Retina (tissue), 1 donor: ENCODE measurements around the gene LRRC75B.
"Not testable (repeated sequence)": the region's sequence is repeated elsewhere in the genome, so short reads cannot be mapped to it uniquely, and the experiment has no call there.

Source experiments
- DNase-seq: peaks from one replicate; pipeline ENCODE4 v3.0.0-alpha.2; 2016

Gene LRRC75B

DNA sequence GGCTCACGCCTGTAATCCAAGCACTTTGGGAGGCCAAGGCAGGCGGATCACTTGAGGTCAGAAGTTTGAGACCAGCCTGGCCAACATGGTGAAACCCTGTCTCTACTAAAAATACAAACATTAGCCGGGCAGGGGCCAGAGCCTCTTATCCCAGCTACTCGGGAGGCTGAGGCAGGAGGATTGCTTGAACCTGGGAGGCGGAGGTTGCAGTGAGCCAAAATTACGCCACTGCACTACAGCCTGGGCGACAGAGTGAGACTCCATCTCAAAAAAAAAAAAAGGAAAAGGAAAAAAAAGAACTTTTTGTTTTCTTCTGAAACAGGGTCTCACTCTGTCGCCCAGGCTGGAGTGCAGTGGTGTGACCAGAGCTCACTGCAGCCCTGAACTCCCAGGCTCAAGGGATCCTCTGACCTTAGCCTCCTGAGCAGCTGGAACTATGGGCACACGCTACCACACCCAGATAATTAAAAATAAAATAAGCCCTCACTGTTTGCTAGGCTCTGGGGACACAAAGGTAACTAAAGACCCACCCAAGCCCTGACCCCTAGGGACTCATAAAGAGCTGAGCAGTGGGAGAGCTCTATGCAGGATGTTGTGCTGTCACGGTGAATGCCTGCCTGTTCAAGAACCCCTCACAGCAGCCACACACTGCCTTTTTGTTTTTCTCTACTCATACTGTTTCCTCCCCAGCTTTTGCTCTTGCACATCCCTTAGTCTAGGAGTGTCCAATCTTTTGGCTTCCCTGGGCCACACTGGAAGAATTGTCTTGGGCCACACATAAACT is 40.2 kb downstream of the LRRC75B start:
- DNase-seq: not testable (repeated sequence)

DNA sequence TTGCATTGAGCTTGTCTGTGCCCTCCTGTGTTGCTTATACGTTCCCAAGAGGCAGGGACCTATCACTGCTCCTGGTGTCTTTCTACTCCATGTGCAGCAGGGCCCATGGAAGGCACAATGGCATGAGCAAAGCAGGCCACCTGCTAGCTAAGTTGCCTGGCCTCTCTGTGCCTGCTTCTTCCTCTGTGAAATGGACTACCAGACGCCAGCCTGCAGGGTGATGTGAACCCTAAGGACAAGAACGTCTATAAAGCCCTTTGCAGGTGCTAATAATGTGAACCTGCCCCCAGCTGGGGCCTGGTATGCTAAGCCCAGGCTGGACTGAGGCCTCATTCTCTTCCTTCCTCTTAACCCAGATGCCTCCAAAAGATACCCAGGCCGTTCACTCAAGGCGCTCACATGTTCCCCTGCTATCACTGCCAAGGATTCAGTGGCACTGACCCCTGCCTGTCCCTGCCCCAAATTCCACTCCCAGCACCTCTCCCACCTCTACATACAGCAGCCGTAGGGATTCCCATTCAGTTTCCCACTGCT is 41.9 kb downstream of the LRRC75B start:
- no peak for DNase-seq

DNA sequence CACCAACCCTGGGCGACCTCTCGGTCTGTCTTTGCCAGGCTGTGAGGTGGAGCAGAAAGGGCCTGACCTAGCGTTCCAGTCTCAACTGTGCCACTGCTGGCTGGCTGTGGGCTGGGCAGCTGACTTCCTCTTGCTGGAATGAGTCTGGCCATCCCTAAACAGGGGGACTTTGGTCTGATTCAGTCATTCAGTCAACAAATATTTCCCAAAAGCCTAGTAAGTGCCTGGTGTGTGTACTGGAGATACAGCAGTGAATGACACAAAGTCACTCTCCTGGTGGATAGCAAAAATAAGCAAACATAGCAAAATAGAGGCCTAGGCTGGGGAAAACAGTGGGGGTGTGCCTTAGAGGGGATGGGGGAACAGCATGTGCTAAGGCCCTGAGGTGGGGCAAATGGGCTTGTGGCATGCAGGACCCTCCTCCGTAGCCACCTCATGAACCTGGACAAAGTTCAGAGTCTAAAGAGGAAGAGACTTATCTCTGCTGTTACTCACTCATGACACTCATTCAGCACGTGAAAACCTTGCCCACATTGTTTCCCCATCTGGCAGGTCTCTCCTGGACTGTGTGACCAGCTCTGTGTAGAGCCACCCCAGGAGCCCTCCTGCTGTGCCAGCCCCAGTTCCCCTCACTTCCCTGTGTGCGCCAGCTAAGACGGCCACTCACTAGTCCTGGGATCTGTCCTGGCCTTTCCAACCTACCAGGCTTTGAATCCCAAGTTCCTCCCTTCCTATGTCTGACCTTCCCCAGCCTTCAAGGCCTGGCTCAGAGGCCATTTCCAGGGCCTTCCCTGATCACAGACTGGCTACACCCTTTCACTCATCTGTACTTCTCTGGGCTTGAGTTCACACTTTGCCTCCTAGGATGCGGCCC is 42.6 kb downstream of the LRRC75B start:
- no peak for DNase-seq

DNA sequence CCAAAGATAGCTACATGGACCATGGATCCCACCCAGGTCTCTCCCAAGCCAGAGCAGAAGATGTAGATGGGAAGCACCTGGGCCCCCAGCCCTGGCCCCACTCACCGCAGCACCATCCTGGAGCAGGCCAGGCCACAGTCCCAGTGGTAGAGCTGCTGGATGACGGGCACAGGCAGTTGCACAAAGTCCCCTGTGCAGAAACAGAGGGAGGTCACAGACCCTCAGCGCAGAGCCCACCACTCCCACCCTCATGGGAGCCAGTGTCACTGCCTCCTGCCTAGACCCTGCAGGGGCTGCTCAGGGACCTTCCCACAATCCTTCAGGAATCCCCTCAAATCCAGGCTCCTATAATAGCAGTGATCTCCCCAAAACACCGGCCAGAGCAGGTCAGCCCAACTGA is 44.1 kb downstream of the LRRC75B start:
- DNase-seq: no peak

DNA sequence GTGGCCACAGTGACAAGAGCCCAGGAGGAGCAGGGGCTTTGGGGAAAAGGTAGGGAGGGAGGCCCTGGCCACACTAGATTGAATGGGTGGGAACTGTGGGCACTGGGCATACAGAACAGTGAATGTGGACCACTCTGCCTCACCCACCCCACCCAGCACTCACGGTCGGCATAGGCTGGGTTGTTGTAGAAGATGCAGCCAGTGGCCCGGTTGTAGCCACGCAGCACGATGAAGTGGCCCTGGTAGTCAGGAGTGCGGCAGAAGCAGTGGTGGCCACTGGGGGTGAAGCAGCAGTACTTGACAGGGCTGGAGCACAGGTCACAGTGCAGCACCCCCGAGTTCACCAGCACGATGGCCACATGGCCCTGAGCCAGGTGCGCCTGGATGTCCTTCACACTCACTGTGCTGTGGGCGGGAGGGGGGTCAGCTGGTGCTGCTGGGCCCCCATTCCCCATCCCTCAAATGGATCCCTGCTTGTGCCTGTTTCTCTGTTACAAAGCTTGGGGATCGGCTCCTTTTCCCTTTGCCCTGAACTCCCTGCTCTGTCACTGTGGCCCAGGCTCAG is 49.1 kb downstream of the LRRC75B start:
- DNase-seq: no peak

DNA sequence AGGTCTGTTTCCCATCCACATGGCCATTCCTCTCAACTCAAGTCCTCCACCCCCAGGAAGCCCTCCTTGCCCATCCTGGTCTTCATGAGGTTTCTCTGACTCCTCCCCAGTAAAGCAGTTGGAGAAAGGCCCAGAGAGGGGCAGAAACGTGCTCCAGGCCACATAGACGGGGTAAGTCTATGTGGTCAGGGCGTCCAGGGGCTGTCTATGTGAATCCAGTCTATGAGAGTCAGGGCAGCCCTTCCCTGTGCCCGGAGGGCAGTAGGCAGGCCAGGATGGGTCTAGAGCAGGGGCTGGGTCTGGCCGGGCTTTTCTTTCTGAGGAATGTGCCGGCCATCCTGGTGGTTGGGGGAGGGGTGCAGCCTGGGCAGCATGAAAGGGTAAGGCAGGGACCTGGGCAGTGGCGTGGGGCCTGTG is 49.7 kb downstream of the LRRC75B start:
- no peak for DNase-seq

DNA sequence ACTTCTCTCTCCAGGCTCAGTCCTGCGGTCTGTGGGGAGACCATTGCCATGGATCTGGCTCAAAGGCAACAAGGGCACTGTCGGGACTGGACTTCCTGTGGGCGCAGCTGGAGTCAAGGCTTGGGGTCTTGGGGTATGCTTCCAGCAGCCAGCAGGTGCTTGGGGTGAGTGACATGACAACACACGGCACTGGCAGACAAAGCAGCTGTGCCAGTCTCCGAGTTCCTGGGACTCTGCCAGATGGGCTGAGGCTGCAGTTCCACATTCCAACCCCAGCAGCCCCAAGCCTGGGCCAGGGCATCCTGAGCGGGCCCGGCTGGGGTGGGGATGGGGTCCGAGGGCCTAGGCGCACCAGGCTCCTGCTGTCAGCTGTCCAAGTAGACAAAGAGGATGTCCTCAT is 50.2 kb downstream of the LRRC75B start:
- DNase-seq: no peak

DNA sequence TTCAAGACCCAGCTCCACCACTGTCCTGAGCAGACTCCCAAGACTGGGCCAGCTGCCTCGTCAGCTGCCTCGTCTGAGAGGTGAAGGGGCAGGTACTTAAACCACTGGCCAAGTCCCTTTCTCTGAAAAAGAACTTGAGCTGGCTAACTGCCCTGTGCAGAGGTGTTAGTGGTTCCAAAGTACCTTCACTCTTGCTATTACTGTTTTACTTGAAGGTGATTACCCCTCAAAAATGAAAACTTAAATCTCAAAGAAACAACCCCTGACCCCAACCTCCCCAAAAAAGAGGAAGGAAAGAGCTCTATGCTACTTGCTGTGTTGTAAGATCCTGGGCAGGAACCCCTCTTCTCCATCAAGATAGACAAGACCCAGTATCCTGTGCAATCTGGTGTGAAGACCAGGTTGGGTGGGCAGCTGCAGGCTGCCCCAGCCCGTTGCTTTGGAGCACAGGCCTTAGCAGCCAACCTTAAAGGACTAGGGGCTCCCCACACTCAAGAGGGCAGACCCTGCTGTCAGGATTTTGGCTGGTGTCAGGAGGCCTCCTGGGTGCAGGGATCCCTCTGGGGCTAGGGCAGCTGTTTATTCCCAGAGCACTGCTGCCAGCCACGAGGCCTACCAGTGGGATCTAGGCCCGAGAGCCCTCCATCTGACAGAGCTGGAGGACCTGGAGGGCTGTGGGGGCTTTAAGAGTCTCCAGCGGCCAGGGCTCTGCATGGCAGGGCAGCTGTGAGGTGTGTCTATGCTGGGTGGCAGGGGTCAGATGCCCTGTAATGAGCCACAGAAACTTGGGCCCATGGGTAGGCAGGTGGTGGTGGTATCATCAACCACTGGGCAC is 51.0 kb downstream of the LRRC75B start:
- DNase-seq: no peak

DNA sequence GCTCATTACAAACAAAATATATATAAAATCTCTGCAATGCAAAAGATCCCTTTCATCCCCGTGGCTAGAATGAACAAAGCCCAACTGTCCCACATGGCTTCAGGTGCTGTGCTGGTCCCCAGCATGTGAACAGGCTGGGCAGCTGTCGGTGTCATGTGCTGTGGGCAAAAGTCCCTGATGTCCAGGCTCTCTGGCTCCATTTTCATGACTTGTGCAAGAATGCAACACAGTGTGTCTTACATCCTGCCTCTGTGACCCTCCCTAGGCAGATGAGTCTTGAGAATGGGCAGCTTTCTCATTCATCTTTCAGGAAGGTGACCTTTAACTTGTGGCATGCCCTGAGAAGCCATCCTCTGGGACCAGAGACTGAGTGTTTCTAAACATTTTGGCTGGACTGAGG is 52.4 kb downstream of the LRRC75B start:
- no peak for DNase-seq

DNA sequence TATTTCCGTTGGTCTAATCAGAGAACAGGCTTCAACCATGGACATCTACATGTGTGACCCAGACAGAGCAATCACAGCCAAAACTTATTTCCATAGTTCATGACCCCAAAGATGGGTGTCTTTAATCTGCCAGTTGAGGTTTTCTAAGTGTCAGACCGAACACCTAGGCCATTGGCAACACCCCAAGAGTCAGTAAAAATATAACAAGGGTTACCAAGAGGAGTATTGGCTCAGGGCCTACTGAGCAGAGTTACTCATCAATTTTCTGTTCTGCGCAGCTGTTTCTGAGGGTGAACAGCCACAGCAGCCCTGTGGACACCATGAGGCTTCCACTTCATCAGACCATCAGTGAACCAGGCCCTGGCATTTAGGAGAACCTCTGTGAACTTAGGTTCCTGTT is 56.8 kb downstream of the LRRC75B start:
- no peak for DNase-seq
